ENCODE data around the gene RAPGEF6. TPM values are rescaled to one million over a fixed set of nuclear protein-coding genes. Genes with fewer than 3 reads are reported as not detected.

Gene RAPGEF6
- total and polyA plus RNA-seq, 2 experiments from 2014 or later: 6.9 to 8.6 TPM

GRCh38 chr5:131475541-131475941 is 159.5 kb downstream of the RAPGEF6 start:
- Histone ChIP-seq H4K20me1 (ENCODE audit: insufficient read depth) (no peaks in the 10 kb centered on the region), H3K9me2 (ENCODE audit: insufficient read depth) (no peaks in the 10 kb centered on the region), H3K4me2 (ENCODE audit: unreplicated experiment) (peak overlapping the region; percentile 26), H2AFZ (0 out of 2 replicates have a peak overlapping the region, but pooled peaks have one; percentile 12), H3K27me3 (replicated peaks; ENCODE audit: insufficient read depth) (no peaks in the 10 kb centered on the region), H3K27ac (peak overlapping the region; percentile 65), H3K36me3 (ENCODE audit: low read depth) (peaks cover 7% of the 10 kb centered on the region; the same call in 1 of the 2 replicates), H3K9me3 (ENCODE audit: low read depth) (no peaks in the 10 kb centered on the region), H3K4me3 (peak overlapping the region; percentile 31), H3K9ac (peak overlapping the region; percentile 57), H3K79me2 (ENCODE audit: insufficient read depth) (no peaks in the 10 kb centered on the region), H3K4me1 (ENCODE audit: insufficient read depth) (peaks cover 13% of the 10 kb centered on the region), H3F3A (ENCODE audit: insufficient read depth) (peaks cover 11% of the 10 kb centered on the region; the same call in 1 of the 2 replicates)
- TF ChIP-seq EZH2phosphoT487 (IDR thresholded peaks at IDR 0.05; ENCODE audit: insufficient read depth, low read depth) (no peak), EZH2 (IDR thresholded peaks at IDR 0.05; ENCODE audit: insufficient read depth, poor library complexity, severe bottlenecking) (no peak)
- DNase-seq: peak; percentile 44
- in situ Hi-C loops (cut with MboI): no loop called here
- 8 to 11% methylated on average over 1 of the region's 1 CpG for WGBS, 2 experiments (ENCODE audit: low coverage in 1 of 2, low lambda C conversion rate in 2 of 2, missing lambda C conversion rate in 2 of 2)

GRCh38 chr5:131473731-131474130 is 161.3 kb downstream of the RAPGEF6 start:
- in situ Hi-C loops (cut with MboI): no loop called here
- H3K4me2 ChIP-seq (ENCODE audit: unreplicated experiment): no peak overlapping the region
- H3K9me2 ChIP-seq (ENCODE audit: insufficient read depth): no peaks in the 10 kb centered on the region
- H3K79me2 ChIP-seq (ENCODE audit: insufficient read depth): no peaks in the 10 kb centered on the region
- 96 to 97% methylated on average over 3 of the region's 3 CpGs for WGBS, 2 experiments (ENCODE audit: low coverage in 1 of 2, low lambda C conversion rate in 2 of 2, missing lambda C conversion rate in 2 of 2)
- no peak for DNase-seq
- H3K4me1 ChIP-seq (ENCODE audit: insufficient read depth): peaks cover 13% of the 10 kb centered on the region
- no peaks in the 10 kb centered on the region for H3K27me3 ChIP-seq (replicated peaks; ENCODE audit: insufficient read depth)
- TF ChIP-seq EZH2phosphoT487 (IDR thresholded peaks at IDR 0.05; ENCODE audit: insufficient read depth, low read depth) (no peak), EZH2 (IDR thresholded peaks at IDR 0.05; ENCODE audit: insufficient read depth, poor library complexity, severe bottlenecking) (no peak)
- H3K36me3 ChIP-seq (ENCODE audit: low read depth): peaks cover 3% of the 10 kb centered on the region; the same call in 1 of the 2 replicates
- H3F3A ChIP-seq (ENCODE audit: insufficient read depth): peaks cover 11% of the 10 kb centered on the region; the same call in 1 of the 2 replicates
- H2AFZ ChIP-seq: no peak overlapping the region
- no peak overlapping the region for H3K9ac ChIP-seq
- no peak overlapping the region for H3K27ac ChIP-seq
- no peaks in the 10 kb centered on the region for H4K20me1 ChIP-seq (ENCODE audit: insufficient read depth)
- no peaks in the 10 kb centered on the region for H3K9me3 ChIP-seq (ENCODE audit: low read depth)
- H3K4me3 ChIP-seq: no peak overlapping the region

GRCh38 chr5:131466171-131466766 is 168.8 kb downstream of the RAPGEF6 start:
- Histone ChIP-seq H3K27me3 (replicated peaks; ENCODE audit: insufficient read depth) (no peaks in the 10 kb centered on the region), H3K4me3 (no peak overlapping the region), H3F3A (ENCODE audit: insufficient read depth) (peaks cover 15% of the 10 kb centered on the region), H3K79me2 (ENCODE audit: insufficient read depth) (no peaks in the 10 kb centered on the region), H3K9ac (no peak overlapping the region), H3K4me2 (ENCODE audit: unreplicated experiment) (no peak overlapping the region), H3K36me3 (ENCODE audit: low read depth) (peaks cover 10% of the 10 kb centered on the region), H3K9me2 (ENCODE audit: insufficient read depth) (no peaks in the 10 kb centered on the region), H3K4me1 (ENCODE audit: insufficient read depth) (peaks cover 13% of the 10 kb centered on the region), H4K20me1 (ENCODE audit: insufficient read depth) (no peaks in the 10 kb centered on the region), H3K27ac (peak overlapping the region; percentile 43), H2AFZ (no peak overlapping the region), H3K9me3 (ENCODE audit: low read depth) (no peaks in the 10 kb centered on the region)
- in situ Hi-C loops (cut with MboI): no loop called here
- WGBS, 2 experiments (ENCODE audit: low coverage in 1 of 2, low lambda C conversion rate in 2 of 2, missing lambda C conversion rate in 2 of 2): 96 to 100% methylated on average over 3 of the region's 3 CpGs
- TF ChIP-seq EZH2 (IDR thresholded peaks at IDR 0.05; ENCODE audit: insufficient read depth, poor library complexity, severe bottlenecking) (no peak), EZH2phosphoT487 (IDR thresholded peaks at IDR 0.05; ENCODE audit: insufficient read depth, low read depth) (no peak)
- DNase-seq: peak; percentile 89

DNA sequence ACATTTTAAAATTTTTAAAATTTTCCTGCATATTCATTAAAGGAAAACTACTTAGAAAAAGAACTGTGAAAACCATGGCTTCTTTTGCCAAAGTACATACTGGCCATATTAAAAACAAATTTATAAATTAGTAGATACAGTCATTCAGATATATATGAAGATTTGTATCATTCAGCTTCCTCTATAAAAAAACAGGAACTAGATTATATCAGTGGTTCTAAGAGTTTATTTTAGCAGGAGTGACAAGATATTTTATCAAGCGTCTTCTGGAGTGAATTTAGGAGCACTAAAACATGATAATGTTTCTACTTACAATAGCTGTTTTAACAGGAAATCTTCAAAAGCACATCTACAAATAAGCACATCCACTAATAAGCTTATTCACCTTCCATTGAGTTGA is 171.4 kb downstream of the RAPGEF6 start:
- no peaks in the 10 kb centered on the region for H3K27me3 ChIP-seq (replicated peaks; ENCODE audit: insufficient read depth)
- DNase-seq: no peak
- H3K9ac ChIP-seq: no peak overlapping the region
- no peak overlapping the region for H3K4me2 ChIP-seq (ENCODE audit: unreplicated experiment)
- peaks cover 13% of the 10 kb centered on the region for H3K4me1 ChIP-seq (ENCODE audit: insufficient read depth)
- H3F3A ChIP-seq (ENCODE audit: insufficient read depth): peaks cover 15% of the 10 kb centered on the region
- no peak for TF ChIP-seq EZH2phosphoT487 (IDR thresholded peaks at IDR 0.05; ENCODE audit: insufficient read depth, low read depth)
- TF ChIP-seq EZH2 (IDR thresholded peaks at IDR 0.05; ENCODE audit: insufficient read depth, poor library complexity, severe bottlenecking): no peak
- 93 to 100% methylated on average over 1 of the region's 1 CpG for whole genome bisulfite sequencing, 2 experiments (ENCODE audit: low coverage in 1 of 2, low lambda C conversion rate in 2 of 2, missing lambda C conversion rate in 2 of 2)
- H3K9me3 ChIP-seq (ENCODE audit: low read depth): no peaks in the 10 kb centered on the region
- H3K79me2 ChIP-seq (ENCODE audit: insufficient read depth): no peaks in the 10 kb centered on the region
- in situ Hi-C loops (cut with MboI): no loop called here
- peaks cover 15% of the 10 kb centered on the region for H3K36me3 ChIP-seq (ENCODE audit: low read depth)
- H2AFZ ChIP-seq: no peak overlapping the region
- H4K20me1 ChIP-seq (ENCODE audit: insufficient read depth): no peaks in the 10 kb centered on the region
- no peak overlapping the region for H3K4me3 ChIP-seq
- no peak overlapping the region for H3K27ac ChIP-seq
- no peaks in the 10 kb centered on the region for H3K9me2 ChIP-seq (ENCODE audit: insufficient read depth)

All from GM23248 (cell line).